Stimulated activated CD4-positive, alpha-beta T cell treated with anti-CD3 and anti-CD28 coated beads, Interleukin-15, amount 100 ng/mL, for 48 hours (primary cell): ENCODE data around the gene FOXC1.

ENCODE experiments used
- DNase-seq, 2 donors: peaks; one replicate each; pipeline ENCODE4 v3.0.0-alpha.2; 2020; ENCODE audit warnings: low read depth in 2 of 2

Gene FOXC1

DNA sequence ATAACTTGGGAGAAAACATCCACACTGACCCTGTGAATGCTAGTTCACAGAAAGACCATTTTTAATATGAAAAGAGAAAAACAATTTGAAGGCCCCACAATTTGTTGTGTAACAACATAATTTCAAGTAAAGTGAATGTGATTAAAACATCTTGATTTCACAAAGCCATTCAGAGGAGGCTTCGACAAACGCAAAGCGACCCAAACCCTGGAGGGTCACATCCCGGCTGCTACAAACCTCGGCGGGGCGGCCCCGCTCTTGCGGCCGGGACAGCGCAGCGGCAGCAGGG, 14.0 kb downstream of the FOXC1 start:
- no peak for DNase-seq

DNA sequence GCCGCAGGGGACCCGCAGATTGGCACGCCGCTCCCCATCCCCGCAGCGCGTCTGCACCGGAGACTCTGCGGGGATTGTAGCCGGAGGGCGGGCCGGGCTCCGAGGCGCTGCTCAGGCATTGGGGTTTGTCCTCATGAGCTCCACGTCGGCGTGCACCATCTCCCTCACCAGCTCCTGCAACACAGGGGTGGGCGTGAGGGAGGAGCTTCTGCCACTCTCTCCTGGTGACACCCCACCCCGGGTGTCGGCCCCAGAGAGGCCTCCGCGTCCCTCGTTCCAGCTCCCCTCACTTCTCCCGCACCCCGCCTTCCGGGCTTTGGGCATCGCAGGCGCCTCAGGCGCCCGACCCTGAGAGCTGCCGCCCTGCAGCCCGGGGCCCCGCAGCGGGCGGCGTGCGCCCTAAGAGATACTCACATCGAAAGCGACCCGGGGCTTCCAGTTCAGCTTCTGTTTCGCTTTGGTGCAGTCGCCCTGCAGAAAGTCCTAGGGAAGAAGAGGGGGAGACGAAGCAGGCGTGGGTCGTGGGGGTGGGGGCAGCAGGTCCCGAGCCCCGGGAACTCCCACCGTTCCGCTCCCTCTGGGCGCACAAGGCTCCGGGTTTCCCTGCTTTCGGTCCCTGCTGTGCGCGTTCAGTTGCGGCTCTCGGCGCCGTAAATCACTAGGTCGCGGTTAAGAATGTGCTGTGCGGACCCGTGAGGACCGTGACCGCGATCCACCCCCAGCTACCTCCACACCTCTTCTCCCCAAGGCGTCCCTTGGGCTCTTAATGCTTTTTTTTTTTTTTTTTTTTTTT, 14.5 kb downstream of the FOXC1 start:
- DNase-seq = no peak

DNA sequence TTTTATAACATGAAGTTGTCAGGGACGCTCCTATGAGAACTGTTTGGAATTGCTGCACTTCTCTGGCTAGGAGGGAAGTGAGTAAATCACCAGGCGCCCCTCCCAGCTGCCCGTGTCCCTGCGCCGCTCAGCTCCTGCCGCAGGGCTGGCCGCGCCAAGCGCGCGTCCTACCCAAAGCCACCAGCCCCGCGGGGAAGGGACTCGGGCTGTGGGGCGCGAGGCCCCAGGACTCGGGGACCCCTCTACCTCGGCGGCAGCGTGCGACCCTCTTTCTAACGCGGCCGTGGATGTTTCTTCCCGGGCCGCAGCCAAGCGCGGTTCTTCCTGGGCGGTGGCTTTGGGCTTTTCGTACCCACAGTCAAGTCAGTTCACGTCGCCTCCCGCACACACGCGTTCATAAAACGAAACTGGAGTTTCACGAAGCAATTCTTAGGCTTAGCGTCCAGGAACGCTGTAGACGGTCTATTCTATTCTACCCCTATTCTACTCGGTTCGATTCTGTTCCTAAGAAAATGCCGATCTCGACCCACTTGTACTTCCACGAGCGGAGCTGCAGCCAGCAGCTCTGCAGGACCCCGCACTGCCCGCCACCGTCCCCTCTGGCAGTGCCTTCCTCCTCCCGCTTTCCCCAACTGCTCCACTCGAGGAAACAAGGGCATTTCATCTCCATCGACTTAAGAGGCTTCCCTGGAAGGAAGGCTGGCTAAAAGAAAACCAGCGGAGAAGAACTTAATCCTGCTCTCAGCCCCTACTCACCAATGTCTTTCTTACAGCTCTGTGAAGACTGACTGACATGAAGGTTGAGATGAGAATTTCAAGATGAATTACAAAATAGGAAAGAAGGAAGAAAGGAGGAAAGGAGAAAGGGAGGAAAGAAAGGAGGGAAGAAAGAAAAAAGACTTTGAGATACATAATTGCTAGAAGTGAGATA, 15.4 kb downstream of the FOXC1 start:
- DNase-seq = no peak

DNA sequence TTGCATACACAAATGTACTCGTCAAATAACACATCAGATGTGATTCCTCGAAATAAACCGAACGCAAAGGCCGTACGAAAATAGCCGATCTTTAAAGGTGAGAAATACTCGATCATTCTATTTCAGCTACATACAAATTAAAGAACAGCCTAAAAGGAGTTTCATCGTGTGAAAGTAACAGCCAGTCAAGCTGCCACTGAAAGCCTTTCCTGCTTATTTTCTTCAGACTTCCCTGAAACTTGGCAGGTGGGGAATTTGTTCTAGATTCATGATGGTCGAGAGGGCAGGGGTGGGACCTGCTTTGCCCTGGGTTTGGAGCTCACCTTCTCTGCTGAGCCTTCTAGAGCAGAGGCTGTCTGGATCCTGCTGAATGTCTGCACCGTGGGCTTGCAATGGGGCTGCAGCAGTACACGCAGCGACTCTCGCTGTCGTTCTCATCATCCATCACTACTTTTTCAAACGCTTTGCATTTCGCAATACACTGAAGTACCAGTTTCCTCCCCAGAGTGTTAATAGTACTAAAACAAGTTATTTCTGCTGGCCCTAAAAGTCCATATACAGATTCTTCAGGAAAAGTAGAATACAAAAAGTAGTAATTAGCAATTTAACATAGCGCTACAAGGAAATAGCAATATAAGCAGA, 16.2 kb downstream of the FOXC1 start:
- no peak for DNase-seq

DNA sequence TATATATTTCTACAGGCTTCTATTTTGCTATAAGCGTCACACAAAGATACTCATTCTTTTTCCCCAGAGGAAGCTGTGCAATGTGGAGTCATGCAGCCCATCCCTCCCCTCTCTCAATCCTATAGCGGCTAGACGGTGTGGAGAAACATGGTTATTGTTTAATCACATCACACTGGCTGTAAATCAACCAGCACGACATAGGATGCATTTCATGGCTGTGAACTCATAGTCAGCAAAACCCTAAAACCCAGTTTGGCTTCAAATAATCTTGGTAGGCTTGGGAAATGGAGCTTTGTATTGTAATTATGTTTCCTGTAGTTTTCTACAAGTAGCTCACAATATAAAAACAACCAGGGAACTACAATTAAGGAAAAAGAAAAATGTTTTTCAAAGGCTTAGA, 16.8 kb downstream of the FOXC1 start:
- DNase-seq = no peak

DNA sequence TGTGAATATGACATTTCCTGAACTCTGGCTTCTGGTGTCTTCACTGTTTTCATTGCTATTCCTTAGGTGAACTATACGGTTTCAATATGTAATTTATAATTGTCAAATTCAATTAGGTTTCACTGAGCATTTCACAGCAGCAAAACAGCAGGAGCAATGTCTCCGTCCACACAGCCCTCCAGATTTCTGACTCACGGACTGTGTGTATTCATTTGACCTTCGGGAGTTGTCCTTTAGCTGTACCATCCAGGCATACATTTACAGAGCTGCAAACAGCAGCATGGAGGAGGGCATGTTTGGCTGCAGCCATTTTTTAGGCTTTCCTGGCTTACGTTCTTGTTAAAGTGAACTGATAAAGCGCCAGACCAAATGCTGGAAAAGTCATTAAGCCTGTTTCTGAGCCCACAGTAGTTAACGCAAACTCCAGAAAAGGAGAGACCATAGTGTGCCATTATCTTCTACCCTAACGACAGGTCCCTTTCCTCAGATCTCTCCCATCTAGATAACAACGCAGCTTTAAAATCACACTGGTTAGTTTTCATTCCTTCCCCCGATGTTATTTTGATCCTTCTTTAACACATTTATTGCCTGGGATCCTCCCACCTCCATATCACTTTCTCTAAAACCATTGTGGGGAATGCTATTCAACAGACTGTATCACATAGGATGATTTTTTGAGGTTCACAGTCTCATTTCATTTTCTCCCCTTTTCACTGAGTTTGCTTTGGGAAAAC, 18.3 kb downstream of the FOXC1 start:
- no peak for DNase-seq

DNA sequence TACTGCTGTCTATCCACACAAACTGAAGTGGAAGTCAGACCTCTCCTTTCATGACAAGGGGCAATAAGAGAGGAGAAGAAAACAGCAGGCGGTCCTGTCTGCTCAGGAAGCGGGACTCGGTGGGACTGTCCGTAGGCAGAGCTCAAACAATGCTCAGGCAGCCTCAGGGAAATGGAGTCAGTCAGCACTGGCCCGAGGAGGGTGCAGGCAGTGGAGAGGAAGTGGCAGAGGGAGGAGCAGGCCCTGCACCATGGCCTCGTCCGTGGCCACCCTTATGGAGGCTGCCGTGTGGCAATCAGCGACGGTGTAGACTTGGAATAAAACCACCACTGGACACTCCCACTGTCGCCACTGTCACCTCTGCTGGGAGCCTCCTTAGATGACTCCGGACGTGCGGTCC, 19.6 kb downstream of the FOXC1 start:
- DNase-seq = no peak

DNA sequence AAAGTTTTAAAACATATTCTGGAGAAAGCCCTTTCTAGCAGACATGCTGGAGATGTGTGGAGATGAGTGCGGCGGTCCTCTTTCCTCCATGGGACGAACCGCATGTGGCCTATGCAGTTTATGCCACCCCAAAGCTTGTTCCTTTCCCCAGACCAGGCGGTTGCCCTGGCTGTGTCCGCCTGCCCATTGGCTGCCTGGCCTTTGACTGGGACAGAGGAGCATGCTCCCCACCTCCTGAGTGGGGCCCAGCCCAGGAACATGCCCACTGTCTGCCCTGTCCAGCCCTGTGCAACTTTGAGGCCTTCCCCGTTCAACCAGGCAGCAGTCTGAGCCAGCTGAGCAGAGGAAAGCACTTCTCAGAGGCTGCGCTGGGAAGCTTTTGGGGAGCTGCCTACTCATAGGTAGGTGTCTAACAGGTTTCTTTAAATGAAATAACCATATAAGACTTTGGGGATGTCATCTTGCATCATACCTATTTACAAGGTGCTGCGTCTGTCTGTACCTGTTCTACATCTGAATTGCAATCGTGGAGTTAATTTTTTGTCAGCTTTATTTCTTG, 20.6 kb downstream of the FOXC1 start:
- no peak for DNase-seq

DNA sequence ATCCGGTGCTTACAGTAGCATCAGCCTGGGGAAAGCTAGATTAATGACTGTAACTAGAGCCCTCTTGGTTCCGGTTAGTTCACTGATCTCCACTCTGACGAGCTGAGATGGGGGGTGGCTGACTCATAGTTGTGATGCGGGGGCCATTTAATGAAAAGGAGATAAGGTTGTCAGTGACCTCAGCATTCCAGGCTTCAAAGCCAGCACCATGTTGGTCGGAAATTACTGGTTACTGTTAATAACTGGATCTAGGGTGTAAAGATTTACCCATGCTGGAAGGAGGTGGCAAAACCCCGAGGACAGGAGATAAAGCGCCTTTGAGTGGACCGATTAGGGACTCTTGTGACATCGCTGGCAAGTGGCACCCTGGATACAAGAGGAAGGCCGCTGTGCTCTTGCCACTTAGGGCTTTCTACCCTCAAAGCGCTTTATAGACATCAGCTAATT, 21.1 kb downstream of the FOXC1 start:
- DNase-seq = no peak

DNA sequence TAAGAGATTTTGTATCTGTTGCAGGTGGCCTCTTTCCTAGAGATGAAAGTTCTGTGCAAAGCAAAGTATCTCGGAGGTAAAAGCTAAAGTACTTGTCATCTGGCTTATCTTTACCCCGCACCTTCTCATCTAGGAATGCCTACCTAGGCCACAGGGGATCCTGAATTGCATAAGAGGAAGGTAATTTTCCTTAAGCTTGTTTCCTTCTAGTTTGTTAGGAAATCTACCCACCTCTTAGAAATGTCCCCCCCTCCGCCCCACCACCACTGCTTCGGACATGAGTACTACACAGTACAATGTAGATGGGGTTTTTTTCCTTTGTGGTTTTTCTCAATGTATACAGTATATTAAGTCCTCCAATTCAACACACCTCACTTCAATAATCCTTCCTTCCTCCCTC, 21.5 kb downstream of the FOXC1 start:
- no peak for DNase-seq

DNA sequence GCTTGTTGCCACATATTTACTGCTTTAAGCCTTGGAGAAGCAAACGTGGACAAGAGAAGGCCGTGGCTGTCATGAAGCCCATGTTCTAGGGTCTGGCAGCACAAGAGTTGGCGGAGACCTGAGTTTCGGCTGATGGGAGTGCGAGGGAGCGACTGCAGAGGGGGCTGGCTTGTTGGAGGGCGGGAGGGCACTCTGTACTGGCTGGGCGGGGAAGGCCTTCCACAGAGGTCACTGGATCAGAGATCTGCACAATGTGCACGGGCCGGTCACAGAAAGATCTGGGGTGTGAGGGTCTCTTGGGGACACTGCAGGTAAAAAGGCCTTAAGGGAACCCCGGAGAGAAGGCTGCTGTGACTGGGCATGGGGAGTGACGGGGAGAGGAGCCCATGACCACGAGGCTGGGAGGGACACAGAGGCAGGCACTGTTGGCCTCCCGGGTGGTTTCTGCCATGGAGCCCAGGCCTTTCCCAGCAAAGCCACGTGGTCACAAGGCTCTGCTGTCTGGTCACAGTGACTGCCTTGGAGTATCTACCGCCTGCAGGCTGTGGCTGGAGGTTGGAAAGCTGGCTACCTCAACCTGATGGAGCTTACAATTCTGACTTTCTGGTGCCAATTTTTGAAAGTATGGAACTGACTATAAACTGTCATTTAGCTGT, 23.8 kb downstream of the FOXC1 start:
- DNase-seq = no peak

DNA sequence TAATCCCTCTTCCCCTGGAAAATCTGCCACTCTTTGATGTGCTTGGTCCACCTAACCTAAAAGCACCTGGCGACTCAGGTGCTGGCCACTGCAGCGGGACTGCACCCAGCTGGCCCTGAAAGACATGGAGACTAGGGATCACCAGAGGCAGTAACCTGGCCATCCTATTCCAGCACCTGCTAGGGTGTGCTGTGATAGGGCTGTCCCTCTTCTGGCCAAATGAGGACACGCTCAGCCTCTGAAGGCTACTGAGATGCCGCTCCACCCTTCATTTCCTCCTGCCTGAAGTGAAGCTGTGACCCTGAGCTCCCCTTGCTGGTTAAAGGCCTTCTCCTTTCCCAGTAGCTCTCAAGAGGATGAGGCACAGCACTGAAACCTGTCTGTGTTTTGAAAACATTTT, 24.4 kb downstream of the FOXC1 start:
- no peak for DNase-seq

DNA sequence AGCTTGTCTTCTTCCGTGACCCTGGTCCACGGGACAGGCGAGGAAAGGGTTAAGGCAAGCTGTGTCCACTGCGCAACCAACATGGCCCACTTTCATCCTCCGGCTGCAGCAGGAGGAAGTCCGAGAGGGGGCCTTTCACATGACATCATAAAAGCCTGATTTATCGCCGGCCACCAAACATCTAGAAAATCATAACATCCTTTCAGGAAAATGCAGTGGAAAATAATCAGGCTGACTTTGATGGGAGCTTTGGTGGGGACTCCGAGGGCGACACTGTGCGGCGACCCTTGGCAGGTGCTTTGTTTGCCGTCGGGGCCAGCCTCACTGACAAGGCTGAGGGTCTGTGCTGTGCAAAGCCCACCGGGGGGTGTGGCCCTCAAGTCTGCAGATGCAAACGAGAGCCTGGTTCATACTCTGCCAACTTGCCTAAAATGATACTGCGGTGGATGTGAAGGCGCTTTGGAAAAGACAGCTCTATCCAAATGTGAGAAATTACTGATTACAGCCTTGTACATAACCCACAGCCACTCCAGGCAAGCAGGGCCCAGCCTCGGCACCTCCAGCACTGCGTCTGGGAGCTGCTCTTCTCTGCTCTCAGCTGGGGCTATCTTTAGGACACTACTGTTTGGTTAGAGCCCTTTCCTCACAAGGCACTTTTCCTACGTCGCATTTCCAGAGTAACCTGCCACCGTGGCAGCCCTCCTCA, 25.7 kb downstream of the FOXC1 start:
- DNase-seq = no peak

DNA sequence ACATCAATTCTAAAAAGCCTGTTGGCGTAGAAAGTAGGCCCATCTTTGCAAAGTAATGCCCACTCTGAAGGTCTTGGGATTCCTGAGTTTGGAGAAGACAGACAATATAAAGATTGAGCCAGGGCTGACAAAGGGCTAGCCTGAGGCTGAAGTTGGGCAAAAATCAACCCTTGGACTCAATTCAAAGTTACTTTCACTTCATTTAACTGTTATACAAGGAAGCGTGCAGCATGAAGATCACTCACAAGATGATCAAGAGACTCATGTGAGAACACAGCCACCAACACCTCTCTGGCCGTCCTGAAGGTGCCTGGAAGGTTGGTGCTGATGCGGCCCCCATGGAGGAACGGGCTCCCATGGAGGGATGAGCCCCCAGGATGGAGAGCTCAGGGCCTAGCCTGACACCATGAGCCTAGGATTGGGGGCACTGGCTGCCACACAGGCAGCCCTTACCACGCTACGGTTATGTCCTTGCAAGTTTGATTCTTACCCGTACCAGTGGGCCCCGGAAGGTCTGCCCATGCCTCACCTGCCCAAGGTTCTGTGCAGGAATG, 26.6 kb downstream of the FOXC1 start:
- DNase-seq = no peak

DNA sequence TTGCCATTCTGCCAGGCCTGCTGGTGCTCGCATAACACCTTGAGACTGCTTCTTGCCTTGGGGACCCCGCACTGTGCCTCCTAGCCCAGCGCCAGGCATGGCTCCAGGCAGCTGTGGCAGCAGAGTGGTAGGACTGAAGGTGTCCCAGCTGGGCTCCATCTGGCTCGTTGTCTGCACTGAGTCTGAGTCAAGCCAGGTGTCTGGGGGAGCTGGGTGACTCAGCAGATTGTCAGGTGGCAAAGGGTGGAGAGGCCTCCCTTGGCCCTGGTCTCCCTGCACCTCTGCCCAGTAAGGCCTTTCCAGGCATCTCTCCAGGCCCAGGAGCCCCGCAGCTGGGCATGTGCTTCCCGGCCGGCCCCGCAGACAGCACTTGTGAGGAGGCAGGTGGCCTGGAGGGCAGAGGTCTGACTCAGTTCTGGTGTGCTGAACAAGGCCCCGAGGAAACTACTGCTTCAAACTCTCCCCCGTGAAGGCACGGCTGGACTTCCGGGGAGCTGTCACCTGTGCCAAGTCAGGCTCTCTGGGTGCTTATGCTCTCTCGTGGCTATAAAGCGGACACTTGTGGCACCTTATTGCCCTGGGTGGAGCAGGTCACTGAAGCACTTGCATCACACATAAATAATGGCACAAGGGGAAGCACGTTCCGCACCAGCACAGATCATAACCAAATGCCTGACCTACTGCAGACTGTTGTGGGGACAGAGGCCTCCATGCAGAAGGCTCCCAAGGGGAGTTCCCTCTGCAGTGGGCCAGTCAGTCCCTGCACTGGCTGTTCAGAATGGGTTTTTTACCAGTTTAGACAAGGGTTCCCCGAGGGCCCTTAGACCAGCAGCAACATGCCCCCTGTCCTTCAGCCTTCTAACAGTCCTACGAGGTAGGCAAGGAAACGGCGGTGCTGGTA, 27.5 kb downstream of the FOXC1 start:
- DNase-seq = no peak

DNA sequence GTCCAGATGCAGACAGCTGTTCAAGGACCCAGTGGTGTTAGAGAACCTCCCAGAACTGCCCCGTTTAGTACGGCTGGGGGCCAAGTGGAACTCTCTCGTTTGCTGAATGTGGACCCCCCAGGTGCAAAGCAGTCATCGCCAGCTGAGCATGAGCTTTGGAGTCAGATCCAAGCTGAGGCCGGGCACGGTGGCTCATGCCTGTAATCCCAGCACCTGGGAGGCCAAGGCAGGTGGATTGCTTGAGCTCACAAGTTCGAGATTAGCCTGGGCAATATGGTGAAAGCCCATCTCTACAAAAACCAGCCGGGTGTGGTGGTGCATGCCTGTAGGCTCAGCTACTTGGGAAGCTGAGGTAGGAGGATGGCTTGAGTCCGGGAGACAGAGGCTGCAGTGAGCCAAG, 29.7 kb downstream of the FOXC1 start:
- no peak for DNase-seq

DNA sequence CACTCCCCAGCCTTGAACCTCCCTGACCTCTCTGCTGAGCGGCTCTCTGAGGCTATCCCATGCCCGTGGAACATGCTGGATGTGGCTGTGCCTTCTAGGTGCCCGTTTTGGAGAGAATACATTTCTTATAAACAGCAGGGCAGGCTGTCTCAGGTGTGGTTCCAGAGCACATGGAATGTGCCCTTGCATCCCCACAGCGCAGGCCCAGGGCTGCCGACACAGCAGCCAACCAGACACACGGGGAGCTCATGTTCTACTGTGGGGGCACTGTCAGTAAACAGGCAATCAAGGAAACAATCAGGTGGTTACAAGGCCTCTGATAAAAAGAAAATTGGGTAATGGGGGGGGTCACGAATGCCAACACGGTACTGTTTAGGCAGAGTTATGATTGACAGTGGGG, 30.8 kb downstream of the FOXC1 start:
- no peak for DNase-seq

DNA sequence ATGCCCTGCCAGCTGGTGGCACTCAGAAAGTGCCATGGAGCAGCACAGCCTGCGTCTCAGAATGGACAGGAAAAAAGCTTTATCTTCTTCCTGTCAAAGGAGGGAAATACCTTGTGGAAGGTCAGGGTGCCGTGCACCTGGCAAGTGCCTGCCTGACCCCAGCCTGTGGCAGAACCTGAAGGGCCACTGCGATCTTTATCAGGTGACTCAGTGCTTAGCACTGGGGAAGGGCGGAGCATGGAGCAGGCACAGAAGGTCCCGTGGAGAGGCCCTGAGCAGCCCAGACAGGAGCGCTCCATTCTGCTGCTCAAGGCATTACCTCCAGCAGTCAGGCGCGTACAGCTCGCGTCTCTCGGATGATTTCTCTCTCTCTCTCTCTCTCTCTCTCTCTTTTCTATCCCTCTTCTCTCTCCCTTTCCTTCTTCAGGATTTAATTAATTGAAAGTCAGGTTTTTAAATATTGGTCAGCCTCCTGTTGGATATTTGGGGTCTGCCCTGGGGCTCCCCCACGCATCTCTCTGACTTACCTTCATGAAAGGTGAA, 31.7 kb downstream of the FOXC1 start:
- DNase-seq = no peak

DNA sequence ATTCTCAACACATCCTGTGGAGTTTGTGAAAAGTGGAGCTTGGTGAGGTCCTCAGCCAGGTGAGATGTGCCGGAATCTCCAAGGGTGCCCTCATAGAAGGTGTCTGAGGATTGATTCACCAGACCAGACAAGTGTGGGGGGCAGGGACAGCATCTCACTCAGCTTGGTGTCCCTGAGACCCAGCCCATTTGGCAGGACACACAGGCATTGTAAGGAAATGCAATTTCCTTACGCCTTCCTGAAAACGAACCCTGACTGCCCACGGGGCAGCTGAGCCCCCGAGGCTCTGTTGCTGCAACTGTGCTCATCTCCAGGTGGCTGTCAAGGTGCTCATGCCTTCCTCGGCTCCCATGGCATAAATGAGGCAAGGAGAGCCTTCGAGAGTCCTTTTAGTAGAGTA, 33.4 kb downstream of the FOXC1 start:
- no peak for DNase-seq
